Mesendoderm (in vitro differentiated cells): ENCODE measurements around the gene GINS2.

Experiments used
- DNase-seq: peaks from one replicate; pipeline ENCODE4 v3.0.0; 2013
- H2AK5ac ChIP-seq: 2 replicates; pipeline ENCODE4 v1.6.1; 2013; ENCODE audit warnings: low read length, inconsistent platforms
- H2BK120ac ChIP-seq: 2 replicates; pipeline ENCODE4 v1.6.1; 2013; ENCODE audit warnings: low read depth, mild to moderate bottlenecking, low read length, moderate library complexity, mixed read lengths
- H2BK15ac ChIP-seq: replicated peaks from 2 replicates; pipeline ENCODE4 v1.6.1; 2013; ENCODE audit warnings: low read depth, mild to moderate bottlenecking, moderate library complexity
- H2BK5ac ChIP-seq: 2 replicates; pipeline ENCODE4 v1.6.1; 2013; ENCODE audit warnings: low read length, inconsistent platforms
- H3K18ac ChIP-seq: 2 replicates; pipeline ENCODE4 v1.6.1; 2013; ENCODE audit warnings: mild to moderate bottlenecking, low read length, mixed read lengths
- H3K23ac ChIP-seq: one replicate; pipeline ENCODE4 v1.6.1; 2013; ENCODE audit warnings: low read length
- H3K27ac ChIP-seq: 2 replicates; pipeline ENCODE4 v1.5.1; 2013; ENCODE audit warnings: low read depth, mild to moderate bottlenecking, inconsistent platforms, low read length, moderate library complexity
- H3K27me3 ChIP-seq: 2 replicates; pipeline ENCODE4 v1.6.1; 2013; ENCODE audit warnings: low read length, control low read depth, mild to moderate bottlenecking, inconsistent platforms; ENCODE audit not compliant: insufficient read depth, poor library complexity
- H3K36me3 ChIP-seq: 2 replicates; pipeline ENCODE4 v1.6.1; 2013; ENCODE audit warnings: low read length, inconsistent platforms; ENCODE audit not compliant: control insufficient read depth, insufficient read depth
- H3K4ac ChIP-seq: one replicate; pipeline ENCODE4 v1.6.1; 2013; ENCODE audit warnings: low read depth, mild to moderate bottlenecking, low read length, moderate library complexity
- H3K4me1 ChIP-seq: 2 replicates; pipeline ENCODE4 v1.6.1; 2013; ENCODE audit warnings: low read depth, low read length, inconsistent platforms; ENCODE audit not compliant: control insufficient read depth
- H3K4me2 ChIP-seq: 2 replicates; pipeline ENCODE4 v1.6.1; 2013; ENCODE audit warnings: low read length
- H3K4me3 ChIP-seq: 2 replicates; pipeline ENCODE4 v1.5.1; 2013; ENCODE audit warnings: mild to moderate bottlenecking, low read length
- H3K56ac ChIP-seq: one replicate; pipeline ENCODE4 v1.6.1; 2013; ENCODE audit warnings: low read length
- H3K79me1 ChIP-seq: 2 replicates; pipeline ENCODE4 v1.6.1; 2013; ENCODE audit warnings: low read length, inconsistent platforms
- H3K79me2 ChIP-seq: 2 replicates; pipeline ENCODE4 v1.6.1; 2013; ENCODE audit warnings: mild to moderate bottlenecking, low read length; ENCODE audit not compliant: control insufficient read depth, insufficient read depth
- H3K9ac ChIP-seq: 2 replicates; pipeline ENCODE4 v1.6.1; 2013; ENCODE audit warnings: low read length, inconsistent platforms
- H4K5ac ChIP-seq: one replicate; pipeline ENCODE4 v1.6.1; 2013; ENCODE audit warnings: low read length
- H4K8ac ChIP-seq: one replicate; pipeline ENCODE4 v1.6.1; 2013; ENCODE audit warnings: low read depth, mild to moderate bottlenecking, control low read depth, low read length, moderate library complexity
- WGBS: extraction: QIAGEN DNeasy Blood & Tissue Kit; methylation state at CpG from one replicate; pipeline ENCODE4 v1.1.7; 2013; ENCODE audit warnings: low lambda C conversion rate, missing lambda C conversion rate; ENCODE audit not compliant: insufficient coverage; ENCODE audit errors: extremely low coverage; 5-methylcytosine and 5-hydroxymethylcytosine counted together

GINS2 gene

GRCh38 chr16:85674828-85675227 is 13.9 kb downstream of the GINS2 start:
- WGBS, result no CpG with 5 or more reads among the region's 6 CpGs
- no peak overlapping the region for H3K27ac ChIP-seq
- no peak overlapping the region for H3K18ac ChIP-seq
- no peak overlapping the region for H2BK15ac ChIP-seq
- H3K36me3 ChIP-seq, result peaks cover 17% of the 10 kb centered on the region
- H3K56ac ChIP-seq, result no peak overlapping the region
- no peak overlapping the region for H3K4ac ChIP-seq
- H3K9ac ChIP-seq, result no peak overlapping the region
- H3K4me3 ChIP-seq, result no peak overlapping the region
- no peak for DNase-seq
- no peak overlapping the region for H2AK5ac ChIP-seq
- H3K4me1 ChIP-seq, result no peaks in the 10 kb centered on the region
- no peak overlapping the region for H3K23ac ChIP-seq
- H2BK5ac ChIP-seq, result no peak overlapping the region
- H3K79me2 ChIP-seq, result no peaks in the 10 kb centered on the region
- H4K5ac ChIP-seq, result no peak overlapping the region
- no peak overlapping the region for H2BK120ac ChIP-seq
- H3K27me3 ChIP-seq, result no peaks in the 10 kb centered on the region
- no peak overlapping the region for H3K4me2 ChIP-seq
- no peak overlapping the region for H4K8ac ChIP-seq
- no peaks in the 10 kb centered on the region for H3K79me1 ChIP-seq

GRCh38 chr16:85674418-85674755 is 14.4 kb downstream of the GINS2 start:
- Histone ChIP-seq H3K4me1 (no peaks in the 10 kb centered on the region), H2BK5ac (no peak overlapping the region), H3K18ac (no peak overlapping the region), H2BK120ac (no peak overlapping the region), H3K4me3 (no peak overlapping the region), H4K8ac (no peak overlapping the region), H2BK15ac (no peak overlapping the region), H3K36me3 (peaks cover 17% of the 10 kb centered on the region), H3K79me2 (no peaks in the 10 kb centered on the region), H4K5ac (no peak overlapping the region), H2AK5ac (no peak overlapping the region), H3K9ac (no peak overlapping the region), H3K4me2 (no peak overlapping the region), H3K79me1 (no peaks in the 10 kb centered on the region), H3K23ac (no peak overlapping the region), H3K4ac (no peak overlapping the region), H3K27ac (no peak overlapping the region), H3K27me3 (no peaks in the 10 kb centered on the region), H3K56ac (no peak overlapping the region)
- WGBS, result no CpG with 5 or more reads among the region's 4 CpGs
- no peak for DNase-seq

- Histone ChIP-seq H3K56ac (no peak overlapping the region), H4K8ac (no peak overlapping the region), H3K9ac (no peak overlapping the region), H3K4me1 (no peaks in the 10 kb centered on the region), H3K4ac (no peak overlapping the region), H3K4me2 (no peak overlapping the region), H3K79me1 (no peaks in the 10 kb centered on the region), H2BK15ac (no peak overlapping the region), H3K4me3 (no peak overlapping the region), H2BK120ac (no peak overlapping the region), H2AK5ac (no peak overlapping the region), H3K18ac (no peak overlapping the region), H3K23ac (no peak overlapping the region), H2BK5ac (no peak overlapping the region), H3K27me3 (no peaks in the 10 kb centered on the region), H3K79me2 (no peaks in the 10 kb centered on the region), H3K36me3 (peaks cover 19% of the 10 kb centered on the region), H3K27ac (no peak overlapping the region), H4K5ac (no peak overlapping the region)
- no peak for DNase-seq
- no CpG with 5 or more reads among the region's 19 CpGs for WGBS
Measured at GRCh38 chr16:85673529-85674417, 15.0 kb downstream of the GINS2 start.

GRCh38 chr16:85670840-85671239 is 17.9 kb downstream of the GINS2 start:
- Histone ChIP-seq H3K56ac (no peak overlapping the region), H2BK5ac (no peak overlapping the region), H3K27me3 (no peaks in the 10 kb centered on the region), H3K23ac (no peak overlapping the region), H2BK120ac (no peak overlapping the region), H3K4me2 (no peak overlapping the region), H3K27ac (no peak overlapping the region), H3K79me2 (no peaks in the 10 kb centered on the region), H3K4me3 (no peak overlapping the region), H3K18ac (no peak overlapping the region), H3K4me1 (no peaks in the 10 kb centered on the region), H3K9ac (no peak overlapping the region), H2AK5ac (no peak overlapping the region), H3K4ac (no peak overlapping the region), H4K8ac (no peak overlapping the region), H3K79me1 (no peaks in the 10 kb centered on the region), H4K5ac (no peak overlapping the region), H2BK15ac (no peak overlapping the region), H3K36me3 (peaks cover 34% of the 10 kb centered on the region)
- no peak for DNase-seq
- WGBS, result no CpG with 5 or more reads among the region's 14 CpGs

GRCh38 chr16:85668676-85669424 is 19.9 kb downstream of the GINS2 start:
- Histone ChIP-seq H2AK5ac (no peak overlapping the region), H2BK5ac (no peak overlapping the region), H2BK15ac (no peak overlapping the region), H4K8ac (no peak overlapping the region), H3K36me3 (peaks cover 31% of the 10 kb centered on the region), H4K5ac (no peak overlapping the region), H3K79me2 (no peaks in the 10 kb centered on the region), H3K4me1 (no peaks in the 10 kb centered on the region), H3K56ac (no peak overlapping the region), H3K27me3 (no peaks in the 10 kb centered on the region), H3K27ac (no peak overlapping the region), H3K4me3 (no peak overlapping the region), H2BK120ac (no peak overlapping the region), H3K9ac (no peak overlapping the region), H3K18ac (no peak overlapping the region), H3K79me1 (no peaks in the 10 kb centered on the region), H3K4me2 (no peak overlapping the region), H3K23ac (no peak overlapping the region), H3K4ac (no peak overlapping the region)
- DNase-seq, result no peak
- WGBS, result no CpG with 5 or more reads among the region's 10 CpGs
